Activated CD8-positive, alpha-beta T cell treated with anti-CD3 and anti-CD28 coated beads for 36 hours (primary cell): Measurements from ENCODE around the gene CRYL1. TPM values are rescaled to one million over a fixed set of nuclear protein-coding genes. Genes with fewer than 3 reads are reported as not detected.

ENCODE experiments used
- ATAC-seq: fragments of 200-7000 bp; cut with Tn5 transposase; one replicate; pipeline ENCODE4 v1.10.0; 2021; ENCODE audit warnings: mild to moderate bottlenecking, moderate library complexity
- CTCF ChIA-PET: fragments of 350-600 bp; sonication (Branson Sonifier 250); formaldehyde crosslinking; loops from one replicate; lab custom pipeline; 2021; ENCODE audit warnings: antibody characterized with exemption; lab: Charles Lee
- POLR2A ChIA-PET: fragments of 350-600 bp; sonication (Branson Sonifier 250); formaldehyde crosslinking; loops from one replicate; lab custom pipeline; 2021; ENCODE audit warnings: antibody characterized with exemption; lab: Charles Lee
- DNase-seq: peaks from one replicate; pipeline ENCODE4 v3.0.0-alpha.2; 2020
- H3K27ac Mint-ChIP-seq: one replicate; pipeline ENCODE4 v1.8.0; 2021; ENCODE audit warnings: mild to moderate bottlenecking, mixed read lengths
- H3K27me3 Mint-ChIP-seq: one replicate; pipeline ENCODE4 v1.8.0; 2021; ENCODE audit warnings: mixed read lengths
- H3K36me3 Mint-ChIP-seq: one replicate; pipeline ENCODE4 v1.8.0; 2021; ENCODE audit warnings: low read depth, mixed read lengths
- H3K4me1 Mint-ChIP-seq: one replicate; pipeline ENCODE4 v1.8.0; 2021; ENCODE audit warnings: low read depth, mixed read lengths
- H3K4me3 Mint-ChIP-seq: one replicate; pipeline ENCODE4 v1.8.0; 2021; ENCODE audit warnings: mild to moderate bottlenecking, moderate library complexity, mixed read lengths
- H3K9me3 Mint-ChIP-seq: one replicate; pipeline ENCODE4 v1.8.0; 2021; ENCODE audit warnings: mixed read lengths
- intact Hi-C: fragments of 100-400 bp; cut with micrococcal nuclease; formaldehyde crosslinking; loops from one replicate; pipeline ENCODE4 v1.10.0; 2022
- total RNA-seq, 2 experiments: library from RNA; stranded (reverse); gene quantifications; one replicate each; pipeline ENCODE4 v1.2.3, GENCODE V29; 2021
- TF ChIP-seq, protein P1 (sequence below): fragments of 200-600 bp; IDR thresholded peaks from one replicate; pipeline ENCODE4 v1.8.0; 2022; ENCODE audit warnings: antibody characterized with exemption, mild to moderate bottlenecking

CRYL1 gene
- total RNA-seq, 2 experiments from 2014 or later: 8.5 to 9.4 TPM

GRCh38 chr13:20521364-20522115 lies 4.1 kb downstream of the CRYL1 start:
- TF ChIP-seq, protein P1, sequence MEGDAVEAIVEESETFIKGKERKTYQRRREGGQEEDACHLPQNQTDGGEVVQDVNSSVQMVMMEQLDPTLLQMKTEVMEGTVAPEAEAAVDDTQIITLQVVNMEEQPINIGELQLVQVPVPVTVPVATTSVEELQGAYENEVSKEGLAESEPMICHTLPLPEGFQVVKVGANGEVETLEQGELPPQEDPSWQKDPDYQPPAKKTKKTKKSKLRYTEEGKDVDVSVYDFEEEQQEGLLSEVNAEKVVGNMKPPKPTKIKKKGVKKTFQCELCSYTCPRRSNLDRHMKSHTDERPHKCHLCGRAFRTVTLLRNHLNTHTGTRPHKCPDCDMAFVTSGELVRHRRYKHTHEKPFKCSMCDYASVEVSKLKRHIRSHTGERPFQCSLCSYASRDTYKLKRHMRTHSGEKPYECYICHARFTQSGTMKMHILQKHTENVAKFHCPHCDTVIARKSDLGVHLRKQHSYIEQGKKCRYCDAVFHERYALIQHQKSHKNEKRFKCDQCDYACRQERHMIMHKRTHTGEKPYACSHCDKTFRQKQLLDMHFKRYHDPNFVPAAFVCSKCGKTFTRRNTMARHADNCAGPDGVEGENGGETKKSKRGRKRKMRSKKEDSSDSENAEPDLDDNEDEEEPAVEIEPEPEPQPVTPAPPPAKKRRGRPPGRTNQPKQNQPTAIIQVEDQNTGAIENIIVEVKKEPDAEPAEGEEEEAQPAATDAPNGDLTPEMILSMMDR: no peak
- ChIA-PET POLR2A (interaction anchor here (0.6 kb wide), 1 partner anchor 45 kb away, joined by 3 read pairs; no protein-coding TSS in a partner anchor), CTCF (interaction anchor here (1.0 to 2.7 kb wide), 2 partner anchors 12 to 63 kb away, joined by 3 to 6 read pairs; no protein-coding TSS in a partner anchor)
- intact Hi-C loops: no loop called here
- no peaks in the 10 kb centered on the region for H3K27me3 Mint-ChIP-seq
- no peak overlapping the region for H3K27ac Mint-ChIP-seq
- ATAC-seq: no peak
- H3K36me3 Mint-ChIP-seq: no peaks in the 10 kb centered on the region
- no peaks in the 10 kb centered on the region for H3K9me3 Mint-ChIP-seq
- no peak for DNase-seq
- H3K4me1 Mint-ChIP-seq: peaks cover 19% of the 10 kb centered on the region
- no peak overlapping the region for H3K4me3 Mint-ChIP-seq

DNA sequence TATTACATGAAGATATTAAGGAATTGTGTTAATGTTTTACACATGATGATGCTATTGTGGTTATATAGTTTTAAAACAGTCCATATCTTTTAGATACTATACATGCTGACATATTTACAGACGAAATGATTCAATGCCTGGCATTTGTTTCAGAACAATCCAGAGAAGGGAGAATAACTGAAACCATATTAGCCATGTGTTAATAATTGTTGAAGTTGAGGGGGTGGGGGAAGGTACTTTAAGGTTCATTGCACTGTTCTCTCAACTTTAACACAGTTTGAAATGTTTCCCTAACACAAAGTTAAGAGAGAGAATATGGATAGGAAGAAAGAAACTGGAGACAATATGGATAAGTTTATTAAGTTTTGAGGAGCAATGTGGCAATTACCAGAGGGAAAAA lies 5.8 kb downstream of the CRYL1 start:
- Mint-ChIP-seq H3K27ac (no peak overlapping the region), H3K4me3 (no peak overlapping the region), H3K4me1 (peaks cover 14% of the 10 kb centered on the region), H3K27me3 (no peaks in the 10 kb centered on the region), H3K36me3 (no peaks in the 10 kb centered on the region), H3K9me3 (no peaks in the 10 kb centered on the region)
- intact Hi-C loops: no loop called here
- POLR2A ChIA-PET: no interaction called here
- TF ChIP-seq, protein P1: no peak
- DNase-seq (no peak), ATAC-seq (no peak)
- CTCF ChIA-PET: no interaction called here

DNA sequence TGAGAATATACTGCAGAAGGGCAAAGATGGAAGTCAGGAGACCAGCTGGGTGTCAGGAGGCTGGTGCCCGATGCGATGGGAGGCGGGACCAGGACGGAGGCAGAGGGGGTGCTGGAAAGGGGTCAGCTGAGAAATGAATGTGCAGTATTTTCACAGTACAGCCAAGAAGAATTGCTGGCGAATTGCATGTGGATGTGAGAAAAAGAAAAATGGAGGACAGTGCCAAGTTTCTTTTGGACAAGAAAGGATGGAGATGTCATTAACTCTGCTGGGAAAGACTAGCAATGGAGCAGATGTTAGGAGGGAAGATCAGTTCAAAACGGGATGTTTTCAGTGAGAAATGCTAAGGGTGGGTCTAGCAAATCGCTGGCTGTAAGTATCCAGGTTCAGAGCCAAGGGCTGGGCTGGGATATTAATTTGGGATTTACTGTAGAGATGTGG lies 7.0 kb downstream of the CRYL1 start:
- TF ChIP-seq, protein P1: no peak
- intact Hi-C loops: no loop called here
- H3K27ac Mint-ChIP-seq: no peak overlapping the region
- no peak overlapping the region for H3K4me3 Mint-ChIP-seq
- H3K9me3 Mint-ChIP-seq: no peaks in the 10 kb centered on the region
- no peaks in the 10 kb centered on the region for H3K27me3 Mint-ChIP-seq
- POLR2A ChIA-PET: no interaction called here
- peaks cover 7% of the 10 kb centered on the region for H3K4me1 Mint-ChIP-seq
- DNase-seq (no peak), ATAC-seq (no peak)
- no peaks in the 10 kb centered on the region for H3K36me3 Mint-ChIP-seq
- CTCF ChIA-PET: no interaction called here

DNA sequence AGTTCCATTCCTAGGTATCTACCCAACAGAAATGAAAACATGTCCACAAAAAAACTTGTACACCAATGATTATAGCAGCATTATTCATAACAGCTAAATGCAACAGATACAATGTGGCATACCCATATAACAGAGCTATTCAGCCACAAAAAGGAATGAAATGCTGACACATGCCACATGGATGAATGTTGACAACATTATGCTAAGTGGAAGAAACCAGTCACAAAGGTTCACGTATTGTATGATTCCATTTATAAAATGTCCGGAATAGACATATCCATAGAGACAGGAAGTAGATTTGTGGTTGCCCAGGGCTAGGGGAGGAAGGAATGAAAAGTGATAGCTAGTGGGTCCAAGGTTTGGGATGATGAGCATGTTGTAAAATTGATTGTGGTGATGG lies 10.8 kb downstream of the CRYL1 start:
- H3K27ac Mint-ChIP-seq: no peak overlapping the region
- H3K9me3 Mint-ChIP-seq: no peaks in the 10 kb centered on the region
- ATAC-seq (no peak), DNase-seq (no peak)
- TF ChIP-seq, protein P1: no peak
- no peaks in the 10 kb centered on the region for H3K4me1 Mint-ChIP-seq
- H3K27me3 Mint-ChIP-seq: no peaks in the 10 kb centered on the region
- no peaks in the 10 kb centered on the region for H3K36me3 Mint-ChIP-seq
- intact Hi-C loops: no loop called here
- no peak overlapping the region for H3K4me3 Mint-ChIP-seq
- ChIA-PET POLR2A (no interaction called here), CTCF (no interaction called here)

DNA sequence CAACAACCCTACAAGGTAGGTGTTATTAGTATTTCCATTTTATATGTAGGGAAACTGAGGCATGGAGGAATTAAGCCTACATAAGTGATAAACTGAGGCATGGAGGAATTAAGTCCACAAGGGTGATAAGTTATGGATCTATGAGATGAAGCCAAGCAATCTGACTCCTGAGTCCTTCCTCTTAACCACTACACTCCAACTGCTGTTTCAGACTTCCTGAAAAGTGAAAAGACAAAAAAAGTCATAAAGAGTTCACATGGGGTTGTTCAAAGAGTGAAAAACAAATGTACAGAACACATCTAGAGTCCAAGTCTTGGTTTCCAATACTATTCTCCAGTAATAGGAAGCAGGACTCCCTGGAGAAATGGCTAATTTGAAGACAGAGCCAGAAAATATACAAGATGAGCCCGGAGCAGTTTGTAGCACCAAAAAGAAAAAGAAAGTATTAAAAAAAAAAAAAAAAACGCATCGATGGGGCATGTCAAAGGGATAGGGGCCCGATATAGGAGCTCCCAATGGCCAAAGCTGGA lies 12.1 kb downstream of the CRYL1 start:
- no peak overlapping the region for H3K4me3 Mint-ChIP-seq
- H3K4me1 Mint-ChIP-seq: no peaks in the 10 kb centered on the region
- no peaks in the 10 kb centered on the region for H3K36me3 Mint-ChIP-seq
- no peaks in the 10 kb centered on the region for H3K9me3 Mint-ChIP-seq
- intact Hi-C loops: no loop called here
- no peak for ATAC-seq
- H3K27me3 Mint-ChIP-seq: no peaks in the 10 kb centered on the region
- POLR2A ChIA-PET: no interaction called here
- CTCF ChIA-PET: no interaction called here
- TF ChIP-seq, protein P1: no peak
- DNase-seq: no peak
- no peak overlapping the region for H3K27ac Mint-ChIP-seq
